Measurements from ENCODE around the gene ELF2. TPM values are rescaled to one million over a fixed set of nuclear protein-coding genes. Genes with fewer than 3 reads are reported as not detected.

The ELF2 gene
- total RNA-seq, 3 donors from 2014 or later (not counting 1 experiment from before 2014, with no cell fraction given) = 93.7 to 115 (median 114) TPM

DNA sequence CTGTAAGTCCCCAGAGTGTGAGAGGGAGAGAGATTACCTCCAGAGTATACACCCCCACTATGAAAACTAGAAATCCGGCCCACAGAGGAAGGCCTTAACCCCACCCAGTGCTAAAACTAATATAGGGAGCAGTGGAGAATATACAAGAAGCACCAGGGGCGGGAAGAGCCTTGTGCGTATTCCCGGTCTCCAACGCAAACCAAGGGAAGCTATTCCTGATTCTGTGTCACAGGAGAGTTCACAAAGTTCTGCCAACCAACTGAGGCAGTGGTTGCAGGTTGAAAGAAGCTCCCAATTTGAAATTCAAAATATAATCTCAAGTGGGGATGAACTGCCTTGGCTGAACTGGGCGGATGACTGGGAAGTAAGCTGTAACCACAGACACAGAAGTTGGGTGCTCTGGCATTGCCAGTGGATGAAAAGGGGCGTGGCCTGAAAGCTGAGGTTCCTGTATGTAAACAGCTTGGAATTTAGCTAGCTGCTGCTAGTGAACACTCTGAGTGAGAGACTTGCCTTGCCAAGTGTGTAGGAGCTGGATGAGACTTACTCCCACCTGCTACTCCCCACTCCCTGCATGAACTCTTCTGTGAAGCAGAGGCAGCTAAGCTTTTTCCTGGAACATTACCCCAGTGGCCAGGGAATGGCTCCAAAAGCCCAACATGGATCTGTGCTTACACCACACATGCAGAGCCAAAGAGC lies 32.7 kb downstream of the ELF2 start:
- Mint-ChIP-seq H3K36me3 (no peaks in the 10 kb centered on the region), H3K4me1 (peaks cover 42 to 60% of the 10 kb centered on the region in 2 donors), H3K27ac (no peak overlapping the region), H3K4me3 (no peak overlapping the region), H3K9me3 (no peaks in the 10 kb centered on the region), H3K27me3 (ENCODE audit: low read depth in 2 of 2) (no peaks in the 10 kb centered on the region)
- no peak overlapping the region for H3K4me3 ChIP-seq (ENCODE audit: low read length)
- H3K27me3 ChIP-seq (ENCODE audit: control insufficient read depth, insufficient read depth, low read length) = no peaks in the 10 kb centered on the region
- ATAC-seq = no peak
- no peak overlapping the region for H3K27ac ChIP-seq (ENCODE audit: low read length)
- H3K4me1 ChIP-seq (ENCODE audit: control insufficient read depth, insufficient read depth, low read length) = peaks cover 13% of the 10 kb centered on the region
- H3K36me3 ChIP-seq (ENCODE audit: control insufficient read depth, insufficient read depth, low read length) = no peaks in the 10 kb centered on the region
- TF ChIP-seq CTCF (IDR thresholded peaks at IDR 0.05) = no peak
- peak in 1 of 2 donors; percentile 4 for DNase-seq
- intact Hi-C loops (cut with micrococcal nuclease) = no loop called here
- H3K9me3 ChIP-seq (ENCODE audit: control insufficient read depth, insufficient read depth, low read length) = no peaks in the 10 kb centered on the region
- WGBS (ENCODE audit: insufficient coverage) = 79% methylated on average over 6 of the region's 7 CpGs

DNA sequence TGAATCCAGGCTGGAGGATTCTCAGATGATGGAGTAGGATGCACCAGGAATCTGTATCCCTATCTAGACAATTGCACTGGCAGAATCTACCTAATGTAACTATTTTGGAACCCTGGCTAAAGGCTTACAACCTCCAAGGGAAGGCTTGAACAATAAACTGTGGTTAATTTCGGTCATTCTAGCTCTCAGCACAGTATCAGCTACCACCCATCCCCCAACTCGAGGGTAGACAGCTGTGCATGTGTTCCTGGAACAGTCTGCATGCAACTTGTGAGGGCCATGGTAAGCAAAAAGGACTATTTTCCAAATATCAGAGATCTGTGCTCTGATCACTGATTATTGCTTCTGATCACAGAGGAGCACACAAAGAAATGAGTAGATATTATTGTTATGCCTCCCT lies 34.0 kb downstream of the ELF2 start:
- WGBS (ENCODE audit: insufficient coverage) = 61% methylated on average over 2 of the region's 2 CpGs
- H3K27me3 ChIP-seq (ENCODE audit: control insufficient read depth, insufficient read depth, low read length) = no peaks in the 10 kb centered on the region
- Mint-ChIP-seq H3K4me3 (no peak overlapping the region), H3K9me3 (no peaks in the 10 kb centered on the region), H3K4me1 (peaks cover 42 to 51% of the 10 kb centered on the region in 2 donors), H3K27me3 (ENCODE audit: low read depth in 2 of 2) (no peaks in the 10 kb centered on the region), H3K36me3 (no peaks in the 10 kb centered on the region), H3K27ac (no peak overlapping the region)
- intact Hi-C loops (cut with micrococcal nuclease) = no loop called here
- no peak for DNase-seq
- no peaks in the 10 kb centered on the region for H3K36me3 ChIP-seq (ENCODE audit: control insufficient read depth, insufficient read depth, low read length)
- no peaks in the 10 kb centered on the region for H3K9me3 ChIP-seq (ENCODE audit: control insufficient read depth, insufficient read depth, low read length)
- no peak overlapping the region for H3K27ac ChIP-seq (ENCODE audit: low read length)
- peaks cover 13% of the 10 kb centered on the region for H3K4me1 ChIP-seq (ENCODE audit: control insufficient read depth, insufficient read depth, low read length)
- ATAC-seq = no peak
- no peak overlapping the region for H3K4me3 ChIP-seq (ENCODE audit: low read length)
- no peak for TF ChIP-seq CTCF (IDR thresholded peaks at IDR 0.05)

- WGBS (ENCODE audit: insufficient coverage) = 25% methylated on average over 1 of the region's 1 CpG
- ATAC-seq (no peak), DNase-seq (no peak)
- peaks cover 39 to 51% of the 10 kb centered on the region in 2 donors for H3K4me1 Mint-ChIP-seq
- no peak for TF ChIP-seq CTCF (IDR thresholded peaks at IDR 0.05)
- no peak overlapping the region for H3K4me3 Mint-ChIP-seq
- Histone ChIP-seq H3K4me3 (ENCODE audit: low read length) (no peak overlapping the region), H3K9me3 (ENCODE audit: control insufficient read depth, insufficient read depth, low read length) (no peaks in the 10 kb centered on the region), H3K27ac (ENCODE audit: low read length) (no peak overlapping the region), H3K4me1 (ENCODE audit: control insufficient read depth, insufficient read depth, low read length) (peaks cover 13% of the 10 kb centered on the region), H3K27me3 (ENCODE audit: control insufficient read depth, insufficient read depth, low read length) (no peaks in the 10 kb centered on the region), H3K36me3 (ENCODE audit: control insufficient read depth, insufficient read depth, low read length) (peaks cover 5% of the 10 kb centered on the region)
- H3K27ac Mint-ChIP-seq = peak overlapping the region in 1 of 2 donors; percentile 10
- H3K9me3 Mint-ChIP-seq = no peaks in the 10 kb centered on the region
- intact Hi-C loops (cut with micrococcal nuclease) = no loop called here
- H3K27me3 Mint-ChIP-seq (ENCODE audit: low read depth in 2 of 2) = no peaks in the 10 kb centered on the region
- H3K36me3 Mint-ChIP-seq = no peaks in the 10 kb centered on the region
Measured at GRCh38 chr4:139142087-139142486, 34.9 kb downstream of the ELF2 start.

DNA sequence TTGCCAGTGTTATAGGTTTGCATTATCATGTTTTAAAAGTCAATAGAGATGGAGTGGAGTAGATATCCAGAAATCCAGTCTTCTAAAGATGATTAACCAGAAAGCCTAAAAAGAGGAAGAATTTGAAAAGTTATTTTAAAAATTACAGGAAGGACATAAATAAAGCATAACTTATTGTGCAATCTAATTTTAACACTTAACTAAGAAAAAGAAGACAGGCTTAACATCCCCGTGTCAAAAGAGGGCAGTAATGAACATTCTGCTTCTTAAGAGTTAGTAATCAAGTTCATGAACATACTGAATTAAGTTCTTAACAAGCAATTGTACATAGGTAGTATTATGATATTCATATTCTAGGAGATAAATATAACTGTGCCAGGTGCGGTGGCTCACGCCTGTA lies 39.3 kb downstream of the ELF2 start:
- H3K36me3 ChIP-seq (ENCODE audit: control insufficient read depth, insufficient read depth, low read length) = peaks cover 8% of the 10 kb centered on the region
- peaks cover 11 to 19% of the 10 kb centered on the region in 2 donors for H3K4me1 Mint-ChIP-seq

More for the DNA sequence above, 39.3 kb downstream of the ELF2 start:
- Mint-ChIP-seq H3K9me3 (no peaks in the 10 kb centered on the region), H3K27ac (no peak overlapping the region), H3K36me3 (no peaks in the 10 kb centered on the region), H3K4me3 (no peak overlapping the region), H3K27me3 (ENCODE audit: low read depth in 2 of 2) (no peaks in the 10 kb centered on the region)
- WGBS (ENCODE audit: insufficient coverage) = 93% methylated on average over 3 of the region's 3 CpGs
- intact Hi-C loops (cut with micrococcal nuclease) = no loop called here
- no peak for DNase-seq
- Histone ChIP-seq H3K27me3 (ENCODE audit: control insufficient read depth, insufficient read depth, low read length) (no peaks in the 10 kb centered on the region), H3K4me1 (ENCODE audit: control insufficient read depth, insufficient read depth, low read length) (no peaks in the 10 kb centered on the region), H3K27ac (ENCODE audit: low read length) (no peak overlapping the region), H3K9me3 (ENCODE audit: control insufficient read depth, insufficient read depth, low read length) (no peaks in the 10 kb centered on the region), H3K4me3 (ENCODE audit: low read length) (no peak overlapping the region)
- TF ChIP-seq CTCF (IDR thresholded peaks at IDR 0.05) = no peak
- no peak for ATAC-seq

Data from natural killer cell (primary cell).